HEK293 (cell line): ENCODE measurements around the gene MAN2A2.

Experiments
- CTCF ChIA-PET: fragments of 350-600 bp; formaldehyde crosslinking; extraction: SDS; loops from one replicate; lab custom pipeline; 2021; ENCODE audit warnings: antibody characterized with exemption; lab: Yijun Ruan, JAX
- POLR2A ChIA-PET: fragments of 300-600 bp; formaldehyde crosslinking; extraction: SDS; loops from one replicate; lab custom pipeline; 2020; ENCODE audit warnings: antibody characterized with exemption, inconsistent platforms; lab: Yijun Ruan, JAX
- H3K27ac ChIP-seq: fragments of 200-500 bp; sonication (Bioruptor generic); 2 replicates; pipeline ENCODE4 v1.5.1; 2014; ENCODE audit warnings: low read depth, low read length, control low read depth, inconsistent platforms; ENCODE audit errors: extremely low read depth
- H3K36me3 ChIP-seq, 2 experiments: fragments of 200-500 bp in 1 of 2; sonication (Bioruptor generic) in 1 of 2; 1 replicate in 1 of 2; 2 replicates in 1 of 2; pipeline ENCODE4 v1.5.1; 2014 to 2017; ENCODE audit warnings: inconsistent platforms in 2 of 2, low read length in 2 of 2; ENCODE audit not compliant: control insufficient read depth in 2 of 2, insufficient read depth in 1 of 2
- H3K4me1 ChIP-seq: fragments of 200-500 bp; sonication (Bioruptor generic); 2 replicates; pipeline ENCODE4 v1.5.1; 2014; ENCODE audit warnings: mild to moderate bottlenecking, low read length, inconsistent platforms; ENCODE audit not compliant: control insufficient read depth, insufficient read depth
- H3K4me3 ChIP-seq: 2 replicates; pipeline ENCODE4 v1.5.1; 2011; ENCODE audit warnings: low read depth, mild to moderate bottlenecking, control low read depth, low read length, moderate library complexity
- H3K9me3 ChIP-seq: fragments of 200-500 bp; sonication (Bioruptor generic); 2 replicates; pipeline ENCODE4 v1.5.1; 2014; ENCODE audit warnings: low read depth, low read length, inconsistent platforms; ENCODE audit not compliant: control insufficient read depth, insufficient read depth
- BCL11A ChIP-seq: fragments of 450-650 bp; formaldehyde crosslinking; IDR thresholded peaks from 2 replicates; pipeline ENCODE4 v1.5.1; 2016; ENCODE audit warnings: low read depth, missing biosample characterization, missing genetic modification characterization
- BCL6B ChIP-seq: fragments of 450-650 bp; formaldehyde crosslinking; IDR thresholded peaks from 2 replicates; pipeline ENCODE4 v1.5.1; 2017; ENCODE audit warnings: missing biosample characterization, missing genetic modification characterization
- INSM2 ChIP-seq: fragments of 450-650 bp; formaldehyde crosslinking; IDR thresholded peaks from 2 replicates; pipeline ENCODE4 v1.5.1; 2016; ENCODE audit warnings: missing biosample characterization, missing genetic modification characterization
- KLF8 ChIP-seq: fragments of 450-650 bp; formaldehyde crosslinking; IDR thresholded peaks from 2 replicates; pipeline ENCODE4 v1.5.1; 2016; ENCODE audit warnings: missing biosample characterization, missing genetic modification characterization
- MZF1 ChIP-seq: fragments of 450-650 bp; formaldehyde crosslinking; IDR thresholded peaks from 2 replicates; pipeline ENCODE4 v1.5.1; 2017; ENCODE audit warnings: missing biosample characterization, missing genetic modification characterization, borderline replicate concordance
- ZBTB20 ChIP-seq: fragments of 450-650 bp; formaldehyde crosslinking; IDR thresholded peaks from 2 replicates; pipeline ENCODE4 v1.5.1; 2016; ENCODE audit warnings: missing biosample characterization, missing genetic modification characterization
- ZBTB48 ChIP-seq: fragments of 450-650 bp; formaldehyde crosslinking; IDR thresholded peaks from 2 replicates; pipeline ENCODE4 v1.5.1; 2016; ENCODE audit warnings: missing biosample characterization, missing genetic modification characterization
- ZFP37 ChIP-seq: fragments of 450-650 bp; formaldehyde crosslinking; IDR thresholded peaks from 2 replicates; pipeline ENCODE4 v1.5.1; 2016; ENCODE audit warnings: missing biosample characterization, missing genetic modification characterization
- ZNF18 ChIP-seq: fragments of 450-650 bp; formaldehyde crosslinking; IDR thresholded peaks from 2 replicates; pipeline ENCODE4 v1.5.1; 2016; ENCODE audit warnings: missing biosample characterization, missing genetic modification characterization
- ZNF211 ChIP-seq: fragments of 450-650 bp; formaldehyde crosslinking; IDR thresholded peaks from 2 replicates; pipeline ENCODE4 v1.5.1; 2016; ENCODE audit warnings: low read depth, missing biosample characterization, missing genetic modification characterization
- ZNF292 ChIP-seq: fragments of 450-650 bp; formaldehyde crosslinking; IDR thresholded peaks from 2 replicates; pipeline ENCODE4 v1.5.1; 2016; ENCODE audit warnings: low read depth, missing biosample characterization, missing genetic modification characterization, borderline replicate concordance
- ZNF366 ChIP-seq: fragments of 450-650 bp; formaldehyde crosslinking; conservative IDR thresholded peaks from 2 replicates; pipeline ENCODE4 v1.5.1; 2016; ENCODE audit warnings: missing biosample characterization, missing genetic modification characterization
- ZNF37A ChIP-seq: fragments of 450-650 bp; IDR thresholded peaks from 2 replicates; pipeline ENCODE4 v1.5.1; 2018; ENCODE audit warnings: missing biosample characterization, missing genetic modification characterization
- ZNF416 ChIP-seq: fragments of 450-650 bp; formaldehyde crosslinking; IDR thresholded peaks from 2 replicates; pipeline ENCODE4 v1.5.1; 2016; ENCODE audit warnings: missing biosample characterization, missing genetic modification characterization
- ZNF513 ChIP-seq: fragments of 450-650 bp; IDR thresholded peaks from 2 replicates; pipeline ENCODE4 v1.5.1; 2018; ENCODE audit warnings: missing biosample characterization, missing genetic modification characterization
- ZNF548 ChIP-seq: fragments of 450-650 bp; formaldehyde crosslinking; IDR thresholded peaks from 2 replicates; pipeline ENCODE4 v1.5.1; 2016; ENCODE audit warnings: missing biosample characterization, missing genetic modification characterization
- ZNF639 ChIP-seq: fragments of 450-650 bp; formaldehyde crosslinking; IDR thresholded peaks from 2 replicates; pipeline ENCODE4 v1.5.1; 2016; ENCODE audit warnings: missing biosample characterization, missing genetic modification characterization
- ZNF843 ChIP-seq: fragments of 450-650 bp; formaldehyde crosslinking; IDR thresholded peaks from 2 replicates; pipeline ENCODE4 v1.5.1; 2016; ENCODE audit warnings: missing biosample characterization, missing genetic modification characterization

The MAN2A2 gene

GRCh38 chr15:90918835-90919234 is 15.7 kb downstream of the MAN2A2 start:
- no peaks in the 10 kb centered on the region for H3K4me1 ChIP-seq
- H3K27ac ChIP-seq: no peak overlapping the region
- no peak for TF ChIP-seq ZNF18 (tag by site-specific recombination)
- no peak for TF ChIP-seq ZNF37A (tag by site-specific recombination)
- no peak for TF ChIP-seq BCL6B (tag by site-specific recombination)
- peaks cover 38 to 78% of the 10 kb centered on the region in 2 experiments for H3K36me3 ChIP-seq
- H3K4me3 ChIP-seq: no peak overlapping the region
- H3K9me3 ChIP-seq: no peaks in the 10 kb centered on the region
- CTCF ChIA-PET: interaction anchor here (1.8 to 2.1 kb wide), 2 partner anchors 13 to 16 kb away, joined by 7 read pairs; partner anchors contain the start of genes HDDC3 and MAN2A2
- POLR2A ChIA-PET: interaction anchor here (1.0 to 1.9 kb wide), 3 partner anchors 9 to 16 kb away, joined by 4 to 10 read pairs (median 4); partner anchors contain the start of genes HDDC3 and MAN2A2

- ChIA-PET POLR2A (interaction anchor here (1.2 to 1.5 kb wide), 2 partner anchors 8 to 10 kb away, joined by 3 to 4 read pairs; partner anchors contain the start of gene HDDC3), CTCF (interaction anchor here (1.0 to 6.9 kb wide), 3 partner anchors 11 to 26 kb away, joined by 3 to 82 read pairs (median 4); partner anchors contain the start of genes HDDC3, MAN2A2 and UNC45A)
- H3K4me1 ChIP-seq: no peaks in the 10 kb centered on the region
- no peaks in the 10 kb centered on the region for H3K9me3 ChIP-seq
- H3K27ac ChIP-seq: no peak overlapping the region
- no peak overlapping the region for H3K4me3 ChIP-seq
- TF ChIP-seq ZNF292 (tag by site-specific recombination): no peak
- no peak for TF ChIP-seq ZNF843
- TF ChIP-seq BCL11A (tag by site-specific recombination): no peak
- TF ChIP-seq ZNF548 (tag by site-specific recombination): no peak
- TF ChIP-seq INSM2 (tag by site-specific recombination): no peak
- no peak for TF ChIP-seq ZNF513 (tag by site-specific recombination)
- no peak for TF ChIP-seq ZNF366 (tag by site-specific recombination)
- no peak for TF ChIP-seq ZNF416 (tag by site-specific recombination)
- no peak for TF ChIP-seq ZBTB48
- TF ChIP-seq ZFP37 (tag by site-specific recombination): no peak
- TF ChIP-seq MZF1 (tag by site-specific recombination): no peak
- no peak for TF ChIP-seq ZNF211 (tag by site-specific recombination)
- no peak for TF ChIP-seq KLF8 (tag by site-specific recombination)
- TF ChIP-seq ZBTB20 (tag by site-specific recombination): no peak
- TF ChIP-seq ZNF639: no peak
- peaks cover 27 to 50% of the 10 kb centered on the region in 2 experiments for H3K36me3 ChIP-seq
Observed at GRCh38 chr15:90921887-90922286, 18.8 kb downstream of the MAN2A2 start.
